Peyer's patch (tissue), 4 donors: ENCODE measurements around the gene TMEM132A.

Experiments
- POLR2A ChIP-seq, 2 donors: fragments of 450-650 bp; IDR thresholded peaks; one replicate each; pipeline ENCODE4 v1.5.1; 2017; ENCODE audit warnings: antibody characterized with exemption in 2 of 2, mild to moderate bottlenecking in 2 of 2, moderate library complexity in 2 of 2
- TF ChIP-seq, protein P1 (sequence below), 6 experiments: fragments of 450-650 bp in 4 of 6; fragments of 200-600 bp in 2 of 6; sonication (generic) in 1 of 6; IDR thresholded peaks; one replicate each; pipeline ENCODE4 v1.5.1; 2017 to 2019; ENCODE audit warnings: antibody characterized with exemption in 6 of 6, mild to moderate bottlenecking in 3 of 6, moderate library complexity in 1 of 6

DNA sequence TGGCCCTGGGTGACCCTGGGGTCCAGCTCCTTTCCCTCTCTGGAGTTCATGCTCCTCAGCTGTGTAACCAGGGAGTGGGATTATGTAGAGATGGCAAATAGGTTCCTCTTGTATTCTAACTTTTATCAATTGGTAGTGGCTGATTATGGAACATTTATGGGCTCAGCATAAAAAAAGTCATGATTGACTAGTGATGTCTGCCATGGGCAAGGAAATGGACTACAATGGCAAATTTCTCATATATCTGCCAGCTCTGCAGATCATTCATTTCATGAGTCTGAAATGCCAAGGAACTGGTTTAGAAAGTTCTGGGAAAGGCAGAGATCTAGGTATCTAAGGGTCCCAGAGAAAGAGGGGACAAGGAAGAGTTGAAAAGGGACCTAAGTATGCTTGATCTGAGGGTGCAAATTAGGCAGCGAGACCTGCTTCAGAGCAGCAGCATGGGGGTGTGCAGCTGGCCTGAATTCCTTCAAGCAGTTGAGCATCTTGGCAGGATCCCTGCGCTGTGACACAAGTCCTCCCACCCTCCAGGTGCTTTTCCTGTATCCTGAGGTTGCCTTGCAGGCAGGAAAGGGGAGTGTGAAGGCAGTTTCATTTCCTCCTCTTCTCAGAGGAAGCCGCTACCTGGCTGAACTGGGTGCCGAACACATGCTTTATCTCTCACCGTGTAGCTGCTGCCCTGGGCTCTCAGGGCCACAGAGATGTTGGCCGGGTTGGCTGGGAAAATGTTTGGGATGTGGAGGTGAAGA, 17.3 kb downstream of the TMEM132A start:
- no peak for TF ChIP-seq POLR2A (IDR thresholded peaks at IDR 0.05)
- TF ChIP-seq, protein P1, sequence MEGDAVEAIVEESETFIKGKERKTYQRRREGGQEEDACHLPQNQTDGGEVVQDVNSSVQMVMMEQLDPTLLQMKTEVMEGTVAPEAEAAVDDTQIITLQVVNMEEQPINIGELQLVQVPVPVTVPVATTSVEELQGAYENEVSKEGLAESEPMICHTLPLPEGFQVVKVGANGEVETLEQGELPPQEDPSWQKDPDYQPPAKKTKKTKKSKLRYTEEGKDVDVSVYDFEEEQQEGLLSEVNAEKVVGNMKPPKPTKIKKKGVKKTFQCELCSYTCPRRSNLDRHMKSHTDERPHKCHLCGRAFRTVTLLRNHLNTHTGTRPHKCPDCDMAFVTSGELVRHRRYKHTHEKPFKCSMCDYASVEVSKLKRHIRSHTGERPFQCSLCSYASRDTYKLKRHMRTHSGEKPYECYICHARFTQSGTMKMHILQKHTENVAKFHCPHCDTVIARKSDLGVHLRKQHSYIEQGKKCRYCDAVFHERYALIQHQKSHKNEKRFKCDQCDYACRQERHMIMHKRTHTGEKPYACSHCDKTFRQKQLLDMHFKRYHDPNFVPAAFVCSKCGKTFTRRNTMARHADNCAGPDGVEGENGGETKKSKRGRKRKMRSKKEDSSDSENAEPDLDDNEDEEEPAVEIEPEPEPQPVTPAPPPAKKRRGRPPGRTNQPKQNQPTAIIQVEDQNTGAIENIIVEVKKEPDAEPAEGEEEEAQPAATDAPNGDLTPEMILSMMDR (IDR thresholded peaks at IDR 0.05): no peak
